Measurements from ENCODE around the gene DOCK6.
"Not testable (repeated sequence)": the region's sequence is repeated elsewhere in the genome, so short reads cannot be mapped to it uniquely, and the experiment has no call there.

Gene DOCK6

GRCh38 chr19:11194656-11195558, 67.4 kb downstream of the DOCK6 start:
- peak; percentile 7 to 27 for DNase-seq

DNA sequence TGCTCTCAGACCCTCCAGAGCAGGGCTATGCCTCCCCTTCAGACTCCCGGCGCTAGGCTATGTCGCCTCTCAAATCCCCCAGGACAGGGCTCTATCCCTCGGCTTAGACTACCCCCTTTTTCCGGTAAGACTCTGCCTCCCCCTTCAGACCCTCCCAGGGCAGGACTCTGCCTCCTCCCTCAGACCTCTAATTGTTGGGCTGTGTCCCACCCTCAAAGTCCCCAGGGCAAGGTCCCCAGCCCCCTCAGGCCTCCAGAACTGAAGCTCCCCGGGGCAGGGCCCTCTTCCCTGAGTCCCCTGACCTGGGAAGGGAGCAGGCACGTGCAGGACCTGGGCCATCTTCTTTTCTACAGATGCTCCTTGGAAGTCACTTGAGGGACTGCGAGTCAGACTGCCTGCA, 68.2 kb downstream of the DOCK6 start:
- no peak for DNase-seq

DNA sequence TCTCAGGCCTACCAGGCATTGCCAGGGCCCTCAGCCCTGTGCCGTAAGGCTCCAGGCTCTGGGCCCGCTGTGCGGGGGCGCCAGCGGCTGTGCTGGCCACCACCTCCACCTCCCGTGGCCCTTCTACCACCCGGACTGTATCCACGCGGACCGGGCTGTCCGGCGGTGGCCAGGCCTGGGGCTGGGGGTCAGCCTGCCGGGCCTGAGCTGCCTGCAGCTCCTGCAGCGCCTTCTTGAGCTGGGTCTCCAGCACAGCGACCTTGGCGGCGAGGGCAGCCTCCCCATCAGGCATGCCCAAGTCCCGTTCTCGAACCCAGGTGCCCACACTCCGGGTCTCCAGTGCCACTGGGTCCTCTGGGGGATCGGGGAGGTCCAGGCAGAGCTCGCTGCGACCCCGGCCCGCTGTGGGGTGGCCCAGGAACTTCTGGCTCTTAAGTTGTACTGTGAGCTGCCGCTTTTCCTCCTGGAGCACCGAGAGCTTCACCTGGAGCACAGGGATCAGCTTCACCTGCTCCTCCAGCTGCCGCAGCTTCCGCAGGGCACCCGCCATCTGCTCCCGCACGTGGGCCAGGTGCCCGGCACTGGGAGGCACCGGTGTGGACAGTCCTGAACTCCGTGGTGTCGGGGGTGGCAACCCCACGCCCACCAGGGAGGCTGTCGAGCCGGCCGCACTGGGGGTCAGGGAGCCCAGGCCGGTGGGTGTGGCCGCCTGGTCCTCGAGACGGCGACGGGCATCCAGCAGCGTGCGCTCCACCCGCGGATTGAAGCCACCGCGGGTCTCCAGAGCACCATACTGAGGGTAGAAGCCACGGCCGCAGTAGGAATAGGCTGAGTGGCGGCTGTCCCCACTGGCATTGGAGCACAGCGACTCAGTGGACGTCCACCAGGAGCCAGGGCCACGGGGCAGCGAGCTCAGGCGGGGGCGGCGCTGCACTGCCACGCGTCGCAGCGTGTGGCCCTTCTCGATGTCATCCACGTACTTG, 69.1 kb downstream of the DOCK6 start:
- DNase-seq, result no peak

DNA sequence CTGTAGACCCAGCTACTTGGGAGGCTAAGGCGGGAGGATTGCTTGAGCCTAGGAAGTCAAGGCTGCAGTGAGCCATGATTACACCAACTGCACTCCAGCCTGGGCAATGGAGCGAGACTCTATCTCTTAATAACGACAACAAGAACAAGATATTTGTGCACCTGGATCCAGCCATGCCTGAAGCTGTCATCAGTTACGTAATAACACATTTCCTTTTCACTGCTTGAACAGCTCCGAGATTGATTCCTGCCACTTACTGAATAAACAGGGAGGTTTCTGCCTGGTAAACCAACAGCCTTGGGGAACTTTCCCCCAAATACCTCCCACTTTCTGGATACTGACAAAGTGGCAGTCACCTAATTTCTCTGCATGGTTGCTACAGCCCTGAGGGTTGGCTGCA, 70.4 kb downstream of the DOCK6 start:
- peak in 1 of 2 experiments; percentile 24 for DNase-seq

DNA sequence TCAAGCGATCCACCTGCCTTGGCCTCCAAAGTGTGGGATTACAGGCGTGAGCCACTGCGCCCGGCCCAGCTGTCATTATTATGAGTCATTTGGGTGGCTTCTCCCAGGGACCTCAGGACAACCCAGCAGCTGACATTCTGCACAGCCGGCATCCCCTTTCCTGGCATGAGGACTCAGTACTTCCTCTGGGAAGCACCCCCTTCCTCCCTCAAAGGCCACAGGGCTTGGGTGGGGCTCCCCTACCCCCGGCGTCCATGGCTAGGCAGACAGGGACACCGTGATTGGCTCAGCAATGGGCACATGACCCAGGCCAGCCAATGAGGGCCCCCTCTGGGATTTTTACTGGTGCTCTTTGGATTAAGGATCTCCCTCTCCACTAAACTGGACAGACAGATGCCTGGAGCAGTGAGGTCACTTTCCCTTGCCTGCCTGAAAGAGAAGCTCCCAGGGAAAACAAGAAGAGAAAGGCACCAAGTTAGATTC, 71.0 kb downstream of the DOCK6 start:
- DNase-seq, result no peak

- DNase-seq, result no peak
Observed at GRCh38 chr19:11190501-11190900, 71.8 kb downstream of the DOCK6 start.

- no peak for DNase-seq
Observed at GRCh38 chr19:11187441-11187840, 74.9 kb downstream of the DOCK6 start.

DNA sequence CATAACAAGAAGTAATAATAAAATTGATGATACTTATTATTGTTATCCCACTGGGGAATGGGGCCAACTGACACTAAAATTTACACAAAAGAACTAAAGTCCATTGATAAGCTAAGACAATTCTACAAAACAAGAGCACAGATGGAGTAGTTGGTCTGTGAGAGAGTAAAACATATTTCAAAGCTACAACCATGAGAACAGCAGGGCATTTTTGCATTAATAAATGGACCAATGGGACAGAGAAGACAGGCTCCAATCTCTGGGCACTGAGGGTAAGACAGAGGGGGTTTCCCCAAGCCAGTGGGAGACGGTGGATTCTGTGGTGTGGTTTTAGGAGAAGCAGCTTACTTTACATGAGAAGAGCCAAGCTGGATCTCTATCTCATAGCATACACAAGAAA, 79.3 kb downstream of the DOCK6 start:
- DNase-seq, result no peak

GRCh38 chr19:11181488-11181887, 80.8 kb downstream of the DOCK6 start:
- DNase-seq, result no peak

DNA sequence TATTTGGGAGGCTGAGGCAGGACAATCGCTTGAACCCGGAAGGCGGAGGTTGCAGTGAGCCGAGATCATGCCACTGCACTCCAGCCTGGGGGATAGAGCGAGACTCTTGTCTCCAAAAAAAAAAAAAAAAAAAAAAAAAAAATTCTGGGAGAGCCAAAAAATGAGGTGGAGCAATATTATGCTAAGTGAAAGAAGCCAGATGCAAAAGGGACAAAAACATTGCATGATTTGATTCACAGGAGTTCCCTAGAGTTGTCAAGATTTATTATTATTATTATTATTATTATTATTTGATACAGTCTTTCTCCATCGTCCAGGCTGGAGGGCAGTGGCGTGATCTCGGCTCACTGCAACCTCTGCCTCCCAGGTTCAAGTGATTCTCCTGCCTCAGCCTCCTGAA, 81.3 kb downstream of the DOCK6 start:
- not testable (repeated sequence) for DNase-seq

DNA sequence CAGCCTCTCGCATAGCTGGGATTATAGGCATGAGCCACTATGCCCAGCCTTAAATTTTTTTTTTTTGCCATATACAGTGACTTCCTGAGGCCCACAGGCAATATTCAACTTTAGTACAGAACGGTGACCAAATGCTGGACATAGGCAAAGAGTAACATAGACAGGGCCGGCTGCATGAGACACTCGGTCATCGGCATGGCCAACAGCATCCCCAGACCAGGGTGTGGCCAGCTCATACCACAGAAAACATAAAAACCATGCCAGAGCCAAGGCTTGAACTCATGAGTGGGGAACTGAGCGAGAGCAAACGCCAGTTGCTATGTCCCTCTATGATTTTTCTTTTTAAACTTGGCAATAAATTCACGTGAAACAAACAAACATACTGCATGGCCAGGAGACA, 82.0 kb downstream of the DOCK6 start:
- DNase-seq, result no peak

DNA sequence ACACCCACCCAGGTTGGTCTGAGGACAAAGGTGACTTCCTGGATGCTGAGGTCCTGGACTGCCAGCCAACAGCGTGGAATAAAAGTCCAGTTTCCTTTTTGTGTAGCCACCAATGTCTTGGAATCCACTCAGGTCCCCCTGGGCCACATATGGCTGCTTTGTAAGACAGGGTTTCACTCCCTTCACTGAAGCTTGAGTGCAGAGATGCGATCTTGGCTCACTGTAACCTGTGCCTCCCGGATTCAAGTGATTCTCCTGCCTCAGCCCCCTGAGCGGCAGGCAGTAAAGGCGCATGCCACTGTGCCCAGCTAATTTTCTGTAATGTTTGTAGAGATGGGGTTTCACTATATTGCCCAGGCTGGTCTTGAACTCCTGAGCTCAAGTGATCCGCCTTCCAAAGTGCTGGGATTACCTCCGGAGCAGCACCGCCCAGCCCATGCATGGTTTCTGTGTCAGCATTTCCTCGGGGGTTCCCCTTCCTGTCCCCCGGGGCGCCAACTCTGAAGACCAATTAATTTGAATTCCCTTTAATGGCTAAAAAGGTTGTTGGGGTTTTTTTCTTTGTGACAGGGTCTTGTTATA, 82.5 kb downstream of the DOCK6 start:
- DNase-seq, result no peak

DNA sequence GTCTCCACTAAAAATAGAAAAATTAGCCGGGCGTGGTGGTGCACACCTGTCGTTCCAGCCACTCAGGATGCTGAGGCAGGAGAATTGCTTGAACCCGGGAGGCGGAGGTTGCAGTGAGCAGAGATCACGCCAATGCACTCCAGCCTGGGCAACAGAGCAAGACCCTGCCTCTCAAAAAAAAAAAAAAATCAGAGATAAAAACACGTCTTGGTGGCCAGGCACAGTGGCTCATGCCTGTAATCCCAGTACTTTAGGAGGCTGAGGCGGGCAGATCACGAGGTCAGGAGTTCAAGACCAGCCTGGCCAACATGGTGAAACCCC, 83.2 kb downstream of the DOCK6 start:
- DNase-seq, result not testable (repeated sequence)

- no peak for DNase-seq
Observed at GRCh38 chr19:11177592-11177991, 84.7 kb downstream of the DOCK6 start.

DNA sequence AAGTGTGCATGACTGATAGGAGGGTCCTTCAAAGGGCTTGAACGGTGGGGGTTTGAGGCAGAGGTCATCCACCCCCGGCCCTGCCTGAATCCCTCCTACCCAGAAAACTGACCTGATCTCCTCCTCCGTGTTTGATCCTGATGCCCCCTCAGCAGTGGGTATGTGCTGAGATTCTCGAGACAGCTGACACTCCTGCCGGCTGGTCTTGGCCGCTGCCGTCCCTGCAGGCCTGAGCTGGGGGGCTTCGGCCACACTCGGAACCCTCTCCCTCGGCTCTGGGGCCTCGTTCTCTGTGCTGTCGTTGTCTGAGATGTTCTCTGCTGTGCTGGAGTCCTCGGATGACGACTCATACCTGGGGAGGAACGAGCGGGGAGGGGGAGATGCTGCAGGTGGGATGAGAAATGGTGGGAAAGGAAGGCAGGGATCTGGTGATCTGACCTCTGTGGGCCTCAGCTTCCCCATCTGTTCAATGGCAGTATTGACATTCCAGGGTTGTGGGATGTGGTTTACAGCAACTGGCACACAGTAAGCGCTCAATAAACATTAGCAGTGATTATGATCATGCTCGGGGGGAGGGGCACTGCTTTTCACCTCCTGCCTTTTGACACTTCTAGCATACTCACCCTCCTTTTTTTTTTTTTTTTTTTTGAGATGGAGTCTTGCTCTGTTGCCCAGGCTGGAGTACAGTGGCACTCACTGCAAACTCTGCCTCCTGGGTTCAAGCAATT, 85.7 kb downstream of the DOCK6 start:
- no peak for DNase-seq

- DNase-seq, result no peak
Observed at GRCh38 chr19:11175920-11176319, 86.4 kb downstream of the DOCK6 start.

- peak; percentile 39 to 80 for DNase-seq
Observed at GRCh38 chr19:11174336-11174735, 88.0 kb downstream of the DOCK6 start.

DNA sequence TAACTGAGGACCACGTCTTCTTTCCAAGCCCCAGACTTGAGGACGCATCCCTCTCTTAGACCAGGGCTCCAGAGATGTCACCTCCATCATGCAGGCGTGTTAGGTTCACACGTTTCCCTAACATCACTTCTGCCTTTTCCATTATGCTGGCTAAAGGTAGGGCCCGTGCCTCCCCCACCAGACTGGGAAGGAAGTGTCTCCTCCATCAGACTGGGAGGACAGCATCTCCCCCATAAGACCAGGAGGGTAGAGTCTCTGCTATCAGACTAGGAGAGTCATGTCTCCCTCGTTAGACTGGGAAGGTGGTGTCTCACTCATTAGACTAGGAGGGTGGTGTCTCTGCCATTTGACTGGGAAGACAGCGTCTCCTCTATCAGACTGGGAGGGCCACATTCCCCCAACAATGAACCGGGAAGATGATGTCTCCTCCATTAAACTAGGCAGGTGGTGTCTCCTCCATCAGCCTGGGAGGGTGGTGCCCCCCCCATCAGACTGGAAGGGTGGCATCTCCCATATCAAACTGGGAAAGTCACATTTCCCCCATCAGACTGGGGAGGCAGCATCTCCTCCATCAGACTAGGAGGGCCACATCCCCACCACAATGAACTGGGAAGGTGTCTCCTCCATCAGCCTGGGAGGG, 88.7 kb downstream of the DOCK6 start:
- DNase-seq, result no peak

- no peak for DNase-seq
Observed at GRCh38 chr19:11172576-11172975, 89.7 kb downstream of the DOCK6 start.

- no peak for DNase-seq
Observed at GRCh38 chr19:11171144-11171543, 91.2 kb downstream of the DOCK6 start.

- DNase-seq, result no peak
Observed at GRCh38 chr19:11169896-11170678, 92.2 kb downstream of the DOCK6 start.
